GM18511 (cell line): ENCODE measurements around the gene FGD5.

Experiments
- ATAC-seq: cut with Tn5 transposase; IDR thresholded peaks from one replicate; pipeline ENCODE4 v1.9.1; 2021; ENCODE audit warnings: mild to moderate bottlenecking, moderate library complexity; ENCODE audit not compliant: unreplicated experiment

The FGD5 gene

DNA sequence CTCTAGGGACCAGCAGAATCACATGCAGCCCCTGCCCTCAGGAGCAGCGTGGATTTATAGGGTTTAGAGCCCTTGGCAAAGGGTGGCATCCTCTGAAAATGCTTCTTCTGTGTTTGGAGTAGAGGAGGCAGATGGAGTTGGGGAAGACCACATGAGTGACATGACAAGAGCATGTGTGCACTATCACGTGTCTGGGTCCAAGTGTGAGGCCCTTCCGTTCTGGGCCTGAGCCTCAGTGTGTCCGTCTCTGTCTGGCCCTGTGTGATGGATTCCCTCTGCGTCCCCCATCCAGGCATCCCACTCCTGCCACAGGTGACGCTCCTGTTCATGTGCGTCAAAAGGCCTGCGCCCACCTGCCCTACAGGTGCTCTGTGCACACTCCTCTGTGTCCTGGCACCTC, 30.1 kb downstream of the FGD5 start:
- ATAC-seq: no peak

DNA sequence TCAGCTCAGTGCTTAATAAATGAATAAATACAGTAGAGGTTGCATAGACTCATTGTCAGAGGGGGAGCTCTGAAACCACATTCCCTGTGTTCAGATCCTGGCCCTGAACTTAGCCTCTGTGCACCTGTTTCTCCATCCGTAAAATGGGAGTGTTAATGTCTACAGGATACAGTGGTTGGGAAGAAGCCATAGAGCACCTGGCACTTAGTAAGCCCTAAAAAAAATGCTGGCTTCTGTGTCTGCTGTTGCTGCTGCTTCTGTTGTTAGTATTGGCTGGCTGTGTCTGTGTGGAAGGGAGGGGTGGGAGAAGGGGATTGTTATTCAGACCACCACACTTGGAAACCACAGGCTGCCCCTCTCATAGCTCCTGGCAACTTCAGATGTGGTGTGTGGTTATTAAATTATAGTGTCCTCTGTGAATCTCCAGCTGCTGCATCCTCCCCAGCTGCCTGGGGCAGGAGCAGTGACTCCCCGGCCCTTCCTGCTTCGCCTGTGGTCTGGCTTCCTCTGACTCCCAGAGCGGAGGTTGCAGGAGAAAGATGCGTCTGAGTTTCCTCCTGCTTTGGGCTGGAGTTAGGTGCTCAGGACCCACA, 31.0 kb downstream of the FGD5 start:
- ATAC-seq: no peak

DNA sequence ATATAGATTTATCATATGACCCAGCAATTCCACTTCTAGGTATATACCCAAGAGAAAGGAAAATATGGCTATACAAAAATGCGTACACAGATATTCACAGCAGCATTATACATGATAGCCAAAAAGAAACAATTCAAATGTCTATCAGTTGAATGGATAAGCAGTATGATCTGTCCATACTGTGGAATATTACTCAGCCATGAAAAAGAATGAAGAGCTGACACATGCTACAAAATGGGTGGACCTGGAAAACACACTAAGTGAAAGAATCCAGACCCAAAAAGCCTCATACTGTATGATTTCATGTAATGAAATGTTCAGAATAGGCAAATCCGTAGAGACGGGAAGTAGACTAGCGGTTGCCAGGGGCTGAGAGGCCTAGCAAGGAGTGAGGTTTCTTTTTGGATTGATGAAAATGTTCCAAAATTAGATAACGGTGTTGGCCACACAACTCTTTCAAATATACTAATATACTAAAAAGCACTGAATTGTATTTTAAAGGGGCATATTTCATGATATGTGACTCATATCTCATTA, 33.4 kb downstream of the FGD5 start:
- ATAC-seq: no peak

DNA sequence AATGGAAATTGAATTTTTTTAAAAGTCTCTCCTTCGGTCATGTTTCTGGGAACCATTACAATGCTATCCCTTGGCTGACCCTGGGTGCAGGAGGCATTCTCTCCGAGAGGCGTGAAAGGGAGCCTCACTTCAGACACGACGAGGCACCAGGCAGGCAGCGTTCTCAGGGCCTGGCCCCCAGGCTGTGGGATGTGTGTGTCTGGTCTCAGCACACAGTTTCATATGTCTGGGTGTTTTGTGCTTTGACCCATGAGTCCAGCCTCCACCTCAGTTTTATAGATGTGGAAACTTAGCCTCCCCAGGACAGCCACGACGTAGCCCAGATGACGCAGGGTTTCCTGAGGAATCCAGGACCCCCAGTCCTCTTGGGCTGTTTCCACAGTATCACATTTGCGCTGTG, 34.0 kb downstream of the FGD5 start:
- no peak for ATAC-seq

DNA sequence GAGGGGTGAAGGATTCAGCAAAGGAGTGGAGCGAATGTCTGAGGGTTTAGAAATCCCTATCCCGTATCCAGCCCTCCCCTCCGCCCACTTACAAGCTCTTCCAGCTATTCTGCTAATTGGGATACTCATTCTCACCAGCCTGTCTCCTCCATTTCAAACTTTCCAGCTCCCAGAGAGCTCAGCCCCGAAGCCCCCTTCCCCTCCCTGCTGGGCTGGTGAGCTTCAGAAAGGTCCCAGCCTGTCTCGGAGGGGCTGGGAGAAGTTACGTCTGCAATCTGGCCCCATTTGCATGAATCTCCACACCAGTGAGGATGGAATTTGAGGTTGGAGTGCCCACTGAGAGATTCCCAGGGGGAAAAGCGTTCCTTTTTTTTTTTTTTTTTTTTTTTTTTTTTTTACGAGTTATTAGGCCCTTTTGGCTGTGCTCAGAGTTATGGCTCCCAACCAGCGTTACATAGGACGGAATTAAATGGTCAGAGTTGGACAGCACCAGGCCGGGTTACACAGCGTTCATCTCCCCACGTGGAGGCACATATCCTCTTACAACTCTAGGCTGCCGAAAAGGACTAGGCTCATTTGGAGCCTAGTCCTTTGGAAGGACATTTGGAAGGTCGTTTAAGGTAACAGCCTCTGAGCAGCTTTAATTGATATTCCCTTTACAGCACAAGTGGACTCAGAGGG, 34.6 kb downstream of the FGD5 start:
- no peak for ATAC-seq

DNA sequence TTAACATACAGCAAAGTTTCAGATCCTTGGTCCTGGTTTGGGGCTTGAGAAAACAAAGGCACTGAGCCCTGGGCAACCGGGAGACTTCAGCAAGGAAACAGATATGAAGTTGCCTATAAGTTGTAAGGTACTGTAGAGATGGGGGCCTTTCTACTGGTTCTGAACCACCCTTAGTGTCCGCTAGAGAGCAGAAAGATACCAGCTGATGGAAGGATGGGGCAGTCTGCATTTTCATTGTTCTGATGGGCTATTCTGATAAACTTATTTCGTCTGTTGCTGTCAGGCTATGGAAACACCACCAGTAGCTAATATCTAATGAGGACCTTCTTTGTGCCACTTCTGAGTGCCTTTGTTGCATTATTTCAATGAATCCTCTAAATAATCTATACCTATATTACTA, 38.7 kb downstream of the FGD5 start:
- no peak for ATAC-seq

DNA sequence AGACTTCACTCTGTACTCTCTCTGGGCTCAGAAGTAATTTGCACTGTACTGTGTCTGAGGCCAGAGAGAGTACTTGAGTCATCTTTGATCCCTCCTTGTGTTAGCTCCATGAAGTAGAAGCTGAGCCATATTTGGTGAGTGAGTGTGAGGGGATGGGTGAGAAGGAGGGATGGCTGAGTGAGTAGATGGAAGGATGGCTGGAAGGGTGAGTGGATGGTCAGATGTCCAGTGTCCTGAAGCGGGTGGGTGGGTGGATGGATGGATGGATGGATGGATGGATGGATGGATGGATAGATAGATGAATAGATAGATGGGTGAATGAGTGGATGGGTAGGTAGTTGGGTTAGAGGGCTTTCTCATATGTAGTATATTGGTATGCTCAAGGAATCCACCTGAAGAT, 39.3 kb downstream of the FGD5 start:
- no peak for ATAC-seq

DNA sequence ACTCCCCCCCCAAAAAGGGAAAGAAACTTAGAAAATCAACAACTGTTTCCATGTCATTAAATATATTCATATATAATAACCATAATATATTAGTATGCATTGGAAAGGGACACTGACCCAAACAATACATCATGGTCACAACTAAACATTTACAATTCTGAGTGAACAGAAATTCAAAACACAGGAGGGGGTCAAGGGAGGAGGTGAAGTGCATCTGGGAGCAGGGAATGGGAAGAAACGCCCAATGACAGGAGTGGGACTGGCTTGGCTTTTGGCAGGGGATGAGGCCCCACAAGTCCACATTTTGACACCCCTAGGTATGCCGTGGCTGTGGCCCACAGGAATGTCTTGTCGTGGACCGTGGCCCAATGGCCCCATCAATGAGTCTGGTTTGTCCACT, 41.1 kb downstream of the FGD5 start:
- ATAC-seq: no peak

DNA sequence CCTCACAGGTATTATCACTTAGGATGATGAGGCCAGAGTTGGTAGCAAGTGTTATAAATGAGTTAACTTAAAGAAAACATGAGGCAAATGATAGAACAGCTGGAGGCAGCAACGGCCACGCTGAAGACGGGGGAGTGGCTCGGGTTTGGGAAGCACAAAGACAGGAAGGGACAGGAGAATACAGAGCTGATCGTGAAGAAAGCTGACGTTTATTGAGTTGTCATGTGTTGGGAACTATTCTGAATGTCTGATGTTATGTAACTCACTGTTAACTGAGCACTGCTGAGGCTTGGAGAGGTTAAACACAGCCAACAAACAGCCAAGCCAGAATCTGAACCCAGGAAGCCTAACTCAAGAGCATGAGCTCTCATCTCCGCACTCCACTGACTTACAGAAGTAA, 42.3 kb downstream of the FGD5 start:
- ATAC-seq: no peak

DNA sequence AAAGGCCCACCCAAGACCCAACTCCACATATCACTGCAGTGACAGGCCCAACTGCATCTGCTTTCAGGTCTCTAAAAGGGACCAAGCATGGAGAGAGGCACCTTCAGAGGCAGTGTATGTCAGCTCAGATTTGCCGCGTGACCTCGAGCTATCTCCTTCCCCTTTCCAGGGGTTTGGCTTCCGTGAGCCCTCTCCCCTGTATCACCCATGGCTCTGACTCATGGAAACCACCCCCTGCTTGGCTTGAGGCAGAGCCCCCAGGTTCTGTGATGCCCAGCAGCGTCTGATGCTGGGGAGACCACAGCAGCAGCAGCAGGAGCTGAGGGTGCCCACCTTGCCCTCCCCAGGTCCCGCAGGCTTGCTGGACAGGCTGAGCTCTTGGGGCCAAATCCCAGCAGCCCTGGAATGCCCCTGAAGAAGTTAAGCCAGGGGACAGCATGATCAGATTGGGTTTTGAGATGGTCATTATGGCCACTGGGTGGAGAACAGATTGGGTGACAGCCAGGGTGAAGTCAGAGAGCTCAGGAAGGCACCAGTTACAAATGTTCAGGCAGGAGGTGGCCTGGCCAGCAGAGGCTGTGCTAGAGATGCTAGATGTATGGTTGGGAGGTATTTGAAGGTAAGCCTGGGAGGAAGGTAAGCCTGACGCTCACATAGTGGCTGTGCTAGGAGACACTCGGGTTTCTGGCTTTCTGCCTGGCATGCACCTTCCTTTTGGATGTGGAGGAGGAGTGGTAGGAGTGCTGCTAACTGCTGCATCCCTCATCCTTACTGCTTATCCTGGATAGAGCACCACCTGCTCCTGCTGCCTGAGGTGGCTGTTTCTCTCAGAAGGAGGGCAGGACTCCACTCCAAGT, 42.9 kb downstream of the FGD5 start:
- ATAC-seq: no peak

DNA sequence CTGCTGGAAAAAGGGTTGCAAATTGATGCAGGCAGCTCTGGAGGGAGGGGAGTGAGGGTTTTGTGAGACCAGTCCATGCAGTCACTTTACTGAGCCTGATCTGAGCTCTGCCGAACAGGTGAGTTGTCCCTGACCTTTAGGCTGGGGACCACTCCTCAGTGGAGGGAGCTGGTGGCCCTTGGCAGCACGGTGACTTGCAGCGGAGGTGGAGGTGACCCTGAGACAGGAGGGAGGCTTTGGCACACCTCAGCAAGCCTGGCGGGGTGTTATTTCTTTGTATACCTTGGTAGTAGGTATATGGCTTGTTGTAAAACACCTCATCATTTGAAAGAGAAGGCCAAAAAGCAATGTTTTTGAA, 43.5 kb downstream of the FGD5 start:
- no peak for ATAC-seq

DNA sequence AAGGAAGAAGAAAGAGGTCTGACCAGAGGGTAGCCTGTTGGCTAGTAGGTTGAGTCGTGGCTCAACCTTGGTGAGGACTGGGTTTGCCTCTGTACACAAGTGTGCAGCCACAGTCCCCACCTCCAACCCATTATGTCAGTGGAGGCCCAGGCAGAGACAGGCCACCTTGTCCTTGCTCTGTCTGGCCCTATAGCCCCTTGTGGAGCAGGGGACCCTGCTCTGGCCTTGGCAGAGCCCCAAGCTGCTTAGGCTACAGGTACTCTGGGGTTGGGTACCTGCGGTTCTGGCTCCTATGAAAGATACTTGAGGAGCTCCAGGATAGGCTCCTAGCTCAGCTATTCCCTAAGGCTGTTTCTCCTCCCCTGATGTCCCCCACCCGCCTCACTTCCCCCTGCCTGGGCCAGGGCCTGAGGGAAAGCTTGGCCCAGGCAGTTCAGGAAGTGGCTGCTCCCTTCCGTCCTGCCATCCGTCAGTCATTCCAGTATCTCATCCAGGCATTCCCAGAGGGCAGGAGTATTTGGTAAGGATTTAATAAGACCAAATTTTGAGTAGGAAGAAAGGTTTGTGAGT, 44.0 kb downstream of the FGD5 start:
- no peak for ATAC-seq

DNA sequence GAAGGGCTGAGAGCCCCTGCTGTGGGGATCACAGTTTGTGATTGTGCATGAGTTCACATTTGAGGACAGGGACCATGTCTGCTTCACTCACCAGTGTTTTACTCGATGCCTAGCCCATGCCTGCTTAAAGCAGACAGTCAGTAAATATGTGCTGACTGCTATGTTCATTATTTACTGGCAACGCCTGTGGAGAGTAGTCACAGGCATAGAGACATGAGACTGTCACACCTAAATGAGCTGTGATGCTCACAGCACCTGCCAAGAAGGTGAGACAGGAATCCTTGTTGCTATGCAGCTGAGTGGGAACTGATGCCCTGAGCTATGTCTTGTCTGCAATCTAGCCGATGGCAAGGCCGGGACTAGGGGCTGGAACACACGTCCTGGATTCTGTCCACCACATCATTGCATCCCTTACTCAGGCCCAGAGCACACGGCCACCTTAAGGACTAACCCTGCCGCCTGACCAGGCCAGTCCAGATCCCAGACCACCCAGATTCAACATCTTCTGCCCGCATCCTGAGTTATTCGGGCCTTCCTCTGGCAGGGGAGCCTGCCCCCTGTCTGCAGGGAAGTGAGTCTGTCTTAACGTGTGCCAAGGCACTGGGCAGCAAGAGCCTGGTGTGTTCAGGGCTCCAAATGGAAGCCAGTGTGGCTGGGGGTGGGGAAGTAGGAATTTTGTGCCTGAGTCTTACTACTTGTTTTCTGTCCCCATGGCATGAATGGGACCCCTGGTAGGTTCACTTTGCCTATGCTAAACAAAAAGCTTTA, 44.8 kb downstream of the FGD5 start:
- no peak for ATAC-seq

DNA sequence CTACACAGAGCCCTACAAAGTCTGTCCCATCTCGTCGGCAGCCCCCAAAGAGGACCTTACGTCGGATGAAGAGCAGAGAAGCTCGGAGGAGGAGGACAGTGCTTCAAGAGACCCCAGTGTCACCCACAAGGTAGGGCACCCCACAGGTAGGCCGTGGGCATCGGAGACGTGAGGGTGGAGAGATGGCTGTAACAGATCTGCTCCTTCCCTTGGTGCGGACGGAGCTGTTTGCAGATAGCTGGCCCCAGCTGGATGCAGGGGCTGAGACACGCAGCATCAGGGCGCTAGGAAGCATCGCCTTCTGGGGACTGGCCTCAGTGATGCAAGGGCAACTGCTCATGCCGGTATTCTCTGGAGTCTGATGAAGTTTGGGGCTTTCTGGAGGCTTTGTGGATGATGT, 45.4 kb downstream of the FGD5 start:
- no peak for ATAC-seq

DNA sequence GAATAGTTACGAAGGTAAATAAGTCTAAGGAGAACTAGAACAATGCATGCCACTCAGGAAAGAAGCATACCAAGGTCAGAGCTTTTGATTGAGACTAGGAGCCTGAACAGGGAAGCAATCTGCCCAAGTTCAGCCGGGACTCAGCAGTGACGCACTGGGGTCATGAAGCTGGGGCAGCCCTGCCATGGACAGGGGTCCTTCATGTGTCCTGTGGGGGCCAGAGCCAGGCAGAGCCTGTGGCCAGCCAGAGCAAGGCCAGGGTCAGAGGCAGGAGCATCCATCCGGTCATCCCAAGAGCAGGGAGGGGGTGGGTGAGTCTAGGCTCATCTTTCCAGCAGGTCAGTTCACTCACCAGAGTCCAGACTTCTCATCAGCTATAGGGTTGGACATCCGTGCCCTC, 47.9 kb downstream of the FGD5 start:
- no peak for ATAC-seq

DNA sequence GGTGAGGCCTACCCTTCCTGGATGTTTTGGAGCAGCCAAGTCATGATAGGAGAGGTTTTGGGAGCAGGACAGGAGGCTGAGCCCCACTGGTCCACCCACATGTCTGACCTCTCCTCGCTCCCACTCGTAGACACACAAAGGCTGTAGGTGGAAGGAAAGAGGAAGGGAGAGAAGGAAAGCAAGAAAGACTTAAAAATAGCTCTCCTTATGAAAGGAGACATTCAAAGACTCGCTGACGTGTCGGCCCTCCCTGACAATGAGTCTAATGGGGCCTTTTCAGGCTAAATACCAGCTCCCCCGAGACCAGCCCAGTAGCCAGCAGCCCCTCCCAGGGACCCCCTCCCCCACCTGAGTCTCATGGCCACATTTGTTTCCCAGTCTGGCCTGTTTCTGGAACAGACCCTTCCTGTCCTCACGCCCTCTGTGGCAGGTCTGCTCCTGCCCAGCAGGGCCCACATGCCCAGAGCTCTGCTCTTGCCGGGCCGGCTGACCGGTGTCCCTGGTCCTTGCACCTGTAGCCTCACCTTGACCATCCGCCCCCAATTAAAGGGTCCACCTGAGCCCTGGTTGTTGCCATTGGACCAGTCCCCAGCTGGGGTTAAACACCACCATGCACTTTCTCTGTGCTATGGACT, 49.3 kb downstream of the FGD5 start:
- ATAC-seq: no peak

DNA sequence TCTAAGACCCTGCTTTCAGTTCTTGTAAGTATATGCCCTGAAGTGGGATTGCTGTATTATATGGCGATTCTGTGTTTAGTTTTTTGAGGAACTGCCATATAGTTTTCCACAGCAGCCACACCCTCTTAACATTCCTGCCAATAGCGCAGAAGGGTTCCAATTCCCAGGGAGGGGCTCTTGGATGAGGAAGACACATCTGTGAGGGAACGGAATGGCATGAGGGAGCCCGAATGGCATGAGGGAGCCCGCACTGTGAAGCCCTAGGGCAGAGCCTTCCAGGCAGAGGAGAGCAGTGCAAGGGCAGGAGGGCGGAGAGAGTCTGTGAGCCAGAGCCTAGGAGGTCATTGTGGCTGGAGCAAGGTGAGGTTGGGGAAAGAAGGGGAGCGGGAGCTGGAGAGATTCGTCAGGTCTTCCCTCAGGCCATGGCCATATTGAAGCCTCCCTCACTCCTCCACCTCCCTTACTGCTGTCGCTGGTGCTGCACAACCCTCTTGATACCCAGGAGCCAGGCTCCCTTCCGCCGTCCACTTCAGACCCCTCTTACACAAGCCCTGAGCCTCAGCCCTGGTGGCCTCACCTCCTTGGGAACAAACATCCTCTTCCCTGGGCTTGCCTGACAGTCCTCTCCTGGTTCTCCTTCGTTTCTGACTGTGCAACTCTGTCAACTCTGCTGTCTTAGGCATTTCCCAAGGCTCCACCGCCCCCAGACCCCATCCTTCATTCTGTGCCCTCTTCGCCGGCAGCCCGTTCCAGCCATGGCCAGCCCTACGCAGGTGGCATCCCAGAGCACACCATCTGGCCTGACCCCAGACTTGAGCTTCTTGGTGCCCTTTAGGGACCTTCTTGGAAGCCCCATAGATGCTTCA, 51.4 kb downstream of the FGD5 start:
- no peak for ATAC-seq

DNA sequence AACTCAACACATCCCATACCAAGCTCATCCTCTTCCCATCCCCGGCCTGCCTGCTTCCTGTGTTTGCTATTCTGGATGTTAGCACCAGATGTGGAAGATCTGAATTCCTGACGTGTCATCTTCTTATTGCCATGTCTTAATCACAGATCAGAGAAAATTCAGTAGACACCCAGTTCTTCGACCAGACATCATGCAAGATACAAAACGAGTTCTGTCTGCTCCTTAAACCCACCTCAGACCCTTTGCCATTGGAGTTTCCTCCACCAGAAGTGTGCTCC, 52.0 kb downstream of the FGD5 start:
- no peak for ATAC-seq

DNA sequence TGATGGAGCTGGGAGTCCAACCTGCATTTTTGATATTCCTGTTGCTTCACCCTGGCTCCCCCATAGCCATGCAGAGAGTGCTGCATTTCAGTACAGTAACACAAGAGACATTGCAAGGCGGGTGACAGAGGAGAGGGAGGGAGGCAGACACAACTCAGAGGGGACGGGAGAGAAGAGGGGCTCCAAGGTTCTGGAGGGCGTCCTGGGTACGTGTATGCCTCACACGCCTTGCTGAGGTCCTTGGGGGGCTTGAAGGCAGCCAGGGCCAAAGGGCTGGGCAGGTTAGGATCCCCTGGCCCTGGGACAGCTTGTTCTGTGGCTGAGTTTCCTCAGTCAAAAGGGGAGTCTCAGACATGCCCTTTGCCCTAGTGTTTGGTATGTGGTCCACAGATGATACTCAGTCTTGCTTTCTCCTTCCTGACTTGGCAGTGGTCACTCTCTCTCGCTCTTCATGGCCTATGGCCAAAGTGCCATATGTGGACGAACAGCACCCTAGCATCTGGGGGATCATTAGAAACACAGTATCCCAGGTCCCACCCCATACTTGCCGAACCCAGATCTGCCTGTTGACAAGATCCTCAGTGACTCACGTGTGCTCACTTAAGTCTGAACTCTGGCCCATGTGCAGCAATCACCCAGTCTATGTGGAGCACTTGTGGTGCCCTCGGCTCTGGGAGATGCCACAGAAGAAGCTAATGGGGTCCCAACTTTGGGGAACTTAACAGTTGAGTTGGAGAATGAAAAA, 52.9 kb downstream of the FGD5 start:
- ATAC-seq: no peak
